ENCODE results near the gene CSKMT. TPM values are rescaled to one million over a fixed set of nuclear protein-coding genes. Genes with fewer than 3 reads are reported as not detected.

Gene CSKMT
- total RNA-seq, 2 experiments from 2014 or later, result 17.8 to 18.8 TPM

- peaks cover 37% of the 10 kb centered on the region for H3K4me1 ChIP-seq (ENCODE audit: insufficient read depth, low read length)
- no peak for TF ChIP-seq CTCF (IDR thresholded peaks at IDR 0.05)
- H3K9me3 ChIP-seq (ENCODE audit: control insufficient read depth in 1 of 2, insufficient read depth in 1 of 2, low read length in 2 of 2), result no peaks in the 10 kb centered on the region
- no peaks in the 10 kb centered on the region for H3K27me3 ChIP-seq (ENCODE audit: control insufficient read depth in 1 of 2, insufficient read depth in 2 of 2, low read length in 2 of 2)
- intact Hi-C loops (cut with DNase I, micrococcal nuclease), result loop anchor here in 1 of 2 experiments (5.0 kb wide), 1 partner anchor 51 kb away; the partner anchor contains the start of genes LBHD1 and UQCC3
- peaks cover 57% of the 10 kb centered on the region for H3K36me3 Mint-ChIP-seq (ENCODE audit: low read depth)
- H3K4me3 ChIP-seq (ENCODE audit: low read length), result peak overlapping the region; percentile 69
- H3K27me3 Mint-ChIP-seq, result no peaks in the 10 kb centered on the region
- peaks cover 27% of the 10 kb centered on the region for H3K4me1 Mint-ChIP-seq (ENCODE audit: low read depth)
- DNase-seq (no peak), ATAC-seq (ENCODE audit: poor library complexity) (no peak)
- ChIA-PET POLR2A (interaction anchor here (0.9 to 6.0 kb wide), 20 partner anchors 9 to 219 kb away, joined by 3 to 80 read pairs (median 13); partner anchors contain the start of genes C11orf98, CSKMT, EEF1G and EML3), CTCF (interaction anchor here (1.0 to 3.6 kb wide), 6 partner anchors 8 to 165 kb away, joined by 3 to 10 read pairs (median 5); partner anchors contain the start of genes C11orf98, CSKMT, LBHD1 and ROM1)
- H3K9me3 Mint-ChIP-seq, result no peaks in the 10 kb centered on the region
- peak overlapping the region; percentile 86 to 88 for H3K27ac ChIP-seq (ENCODE audit: low read depth in 1 of 2, low read length in 2 of 2)
- peaks cover 28% of the 10 kb centered on the region for H3K36me3 ChIP-seq (ENCODE audit: insufficient read depth, low read length)
- H3K27ac Mint-ChIP-seq, result peak overlapping the region; percentile 89
- peak overlapping the region; percentile 95 for H3K4me3 Mint-ChIP-seq
Measured at GRCh38 chr11:62621027-62621566, 44.0 kb upstream of the CSKMT start.

GRCh38 chr11:62621567-62622470 is 43.3 kb upstream of the CSKMT start, which contains the start of gene B3GAT3:
TSS of gene B3GAT3 (minus strand) at chr11:62621986. CDS start at chr11:62621947, 39 bp downstream.
- no peaks in the 10 kb centered on the region for H3K9me3 Mint-ChIP-seq
- no peaks in the 10 kb centered on the region for H3K27me3 Mint-ChIP-seq
- CTCF ChIA-PET, result interaction anchor here (0.6 to 3.6 kb wide), 7 partner anchors 8 to 165 kb away, joined by 3 to 10 read pairs (median 4); partner anchors contain the start of genes C11orf98, CSKMT, LBHD1 and ROM1

More at GRCh38 chr11:62621567-62622470, 43.3 kb upstream of the CSKMT start, which contains the start of gene B3GAT3:
- H3K36me3 ChIP-seq (ENCODE audit: insufficient read depth, low read length), result peaks cover 28% of the 10 kb centered on the region
- H3K4me3 ChIP-seq (ENCODE audit: low read length), result peak within 1 kb of the TSS; percentile 69
- DNase-seq (peak; percentile 91 to 99 (median 95)), ATAC-seq (ENCODE audit: poor library complexity) (peak; percentile 82)
- peaks cover 27% of the 10 kb centered on the region for H3K4me1 Mint-ChIP-seq (ENCODE audit: low read depth)
- H3K36me3 Mint-ChIP-seq (ENCODE audit: low read depth), result peaks cover 58% of the 10 kb centered on the region
- H3K27ac ChIP-seq (ENCODE audit: low read depth in 1 of 2, low read length in 2 of 2), result peak within 1 kb of the TSS; percentile 86 to 88
- no peaks in the 10 kb centered on the region for H3K27me3 ChIP-seq (ENCODE audit: control insufficient read depth in 1 of 2, insufficient read depth in 2 of 2, low read length in 2 of 2)
- TF ChIP-seq CTCF (IDR thresholded peaks at IDR 0.05), result no peak
- H3K4me1 ChIP-seq (ENCODE audit: insufficient read depth, low read length), result peaks cover 32% of the 10 kb centered on the region
- peak within 1 kb of the TSS; percentile 89 for H3K27ac Mint-ChIP-seq
- peak within 1 kb of the TSS; percentile 95 for H3K4me3 Mint-ChIP-seq
- H3K9me3 ChIP-seq (ENCODE audit: control insufficient read depth in 1 of 2, insufficient read depth in 1 of 2, low read length in 2 of 2), result no peaks in the 10 kb centered on the region
- POLR2A ChIA-PET, result interaction anchor here (0.6 to 6.0 kb wide), 23 partner anchors 8 to 1672 kb away, joined by 3 to 80 read pairs (median 10); partner anchors contain the start of genes C11orf98, CSKMT, EEF1G and EML3
- intact Hi-C loops (cut with DNase I, micrococcal nuclease), result loop anchor here (1.0 to 5.0 kb wide), 4 partner anchors 25 to 50 kb away; partner anchors contain the start of genes GANAB (in 1 of the 2), INTS5 (in 1 of the 2), LBHD1 (in 1 of the 2) and TUT1 (in 1 of the 2)

All from CD4-positive, alpha-beta T cell (primary cell).